Vagina (tissue), 2 donors: ENCODE data around the gene ZNF564. TPM values are rescaled to one million over a fixed set of nuclear protein-coding genes. Genes with fewer than 3 reads are reported as not detected.

ENCODE experiments used
- DNase-seq, 2 donors: peaks; one replicate each; pipeline ENCODE4 v3.0.0-alpha.2; 2017; ENCODE audit errors: extremely low spot score in 2 of 2
- H3K27ac ChIP-seq: fragments of 200-600 bp; sonication (generic); one replicate; pipeline ENCODE4 v1.5.1; 2019
- H3K27me3 ChIP-seq: fragments of 200-600 bp; sonication (generic); one replicate; pipeline ENCODE4 v1.5.1; 2019
- H3K36me3 ChIP-seq, 2 donors: fragments of 200-600 bp; sonication (generic); one replicate each; pipeline ENCODE4 v1.5.1; 2017 to 2019
- H3K4me1 ChIP-seq: fragments of 200-600 bp; sonication (generic); one replicate; pipeline ENCODE4 v1.5.1; 2019
- H3K4me3 ChIP-seq, 2 donors: fragments of 200-600 bp; sonication (generic); 1 replicate in 1 of 2; 2 replicates in 1 of 2; pipeline ENCODE4 v1.5.1; 2016 to 2019
- H3K9me3 ChIP-seq: fragments of 200-600 bp; sonication (generic); one replicate; pipeline ENCODE4 v1.5.1; 2019
- CTCF ChIP-seq, 3 experiments: fragments of 450-650 bp in 2 of 3; fragments of 200-600 bp in 1 of 3; sonication (generic) in 1 of 3; IDR thresholded peaks; one replicate each; pipeline ENCODE4 v1.5.1; 2017 to 2019; ENCODE audit warnings: antibody characterized with exemption in 3 of 3, mild to moderate bottlenecking in 2 of 3, moderate library complexity in 2 of 3
- POLR2A ChIP-seq, 2 donors: fragments of 450-650 bp; IDR thresholded peaks; one replicate each; pipeline ENCODE4 v1.6.1; 2017; ENCODE audit warnings: antibody characterized with exemption in 2 of 2, mild to moderate bottlenecking in 2 of 2, moderate library complexity in 2 of 2
- POLR2AphosphoS5 ChIP-seq, 2 donors: sonication (generic); formaldehyde crosslinking; IDR thresholded peaks; one replicate each; pipeline ENCODE4 v1.9.0; 2017; ENCODE audit warnings: antibody characterized with exemption in 2 of 2, mild to moderate bottlenecking in 2 of 2, low read depth in 1 of 2; ENCODE audit not compliant: insufficient read depth in 1 of 2
- intact Hi-C: fragments of 100-400 bp; cut with DNase I; formaldehyde crosslinking; loops from one replicate; pipeline ENCODE4 v1.15.1; 2023
- small RNA-seq: library from RNA; depleted of rRNA; stranded (forward); fragments of <200 nt; gene quantifications from one replicate; pipeline ENCODE3, GENCODE V24; 2016
- total RNA-seq: library from RNA; depleted of rRNA; stranded (reverse); fragments of >200 nt; gene quantifications from one replicate; pipeline ENCODE4 v1.2.3, GENCODE V29; 2016

ZNF564 gene
- total RNA-seq, 1 donor from 2014 or later: 12.0 TPM

DNA sequence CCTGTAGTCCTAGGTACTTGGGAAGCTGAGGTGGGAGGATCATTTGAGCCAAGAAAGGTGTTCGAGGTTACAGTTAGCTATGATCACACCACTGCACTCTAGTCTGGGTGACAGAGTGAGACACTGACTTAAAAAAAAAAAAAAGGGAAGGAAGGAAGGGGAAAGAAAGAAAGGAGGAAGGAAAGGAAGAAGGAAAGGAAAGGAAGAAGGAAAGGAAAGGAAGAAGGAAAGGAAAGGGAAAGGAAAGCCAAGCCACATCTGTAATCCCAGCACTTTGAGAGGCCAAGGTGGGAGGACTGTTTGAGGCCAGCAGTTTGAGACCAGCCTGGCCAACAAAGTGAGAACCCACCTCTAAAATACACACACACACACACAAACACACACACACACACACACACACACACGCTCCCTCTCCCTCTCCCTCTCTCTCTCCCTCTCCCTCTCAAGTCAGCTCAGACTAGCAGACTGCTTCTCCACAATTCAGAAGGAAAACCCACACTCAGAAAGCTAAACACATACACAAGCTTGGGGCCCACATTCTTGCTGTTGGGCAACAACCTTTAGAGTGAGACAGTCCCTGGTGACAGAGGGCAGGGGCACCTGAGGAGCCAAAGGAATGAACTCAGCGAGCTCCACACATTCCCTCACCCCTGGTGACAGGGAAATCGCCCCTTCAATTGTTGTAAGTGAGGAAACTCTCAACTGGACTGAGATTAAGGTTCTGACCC is 69.3 kb downstream of the ZNF564 start:
- no peaks in the 10 kb centered on the region for H3K9me3 ChIP-seq
- no peaks in the 10 kb centered on the region for H3K36me3 ChIP-seq
- DNase-seq: no peak
- no peaks in the 10 kb centered on the region for H3K27me3 ChIP-seq
- TF ChIP-seq POLR2AphosphoS5 (IDR thresholded peaks at IDR 0.05; ENCODE audit: insufficient read depth in 1 of 2, low read depth in 1 of 2) (no peak), CTCF (IDR thresholded peaks at IDR 0.05) (no peak), POLR2A (IDR thresholded peaks at IDR 0.05) (no peak)
- H3K27ac ChIP-seq: no peak overlapping the region
- no peak overlapping the region for H3K4me3 ChIP-seq
- peaks cover 48% of the 10 kb centered on the region for H3K4me1 ChIP-seq
- intact Hi-C loops: no loop called here

DNA sequence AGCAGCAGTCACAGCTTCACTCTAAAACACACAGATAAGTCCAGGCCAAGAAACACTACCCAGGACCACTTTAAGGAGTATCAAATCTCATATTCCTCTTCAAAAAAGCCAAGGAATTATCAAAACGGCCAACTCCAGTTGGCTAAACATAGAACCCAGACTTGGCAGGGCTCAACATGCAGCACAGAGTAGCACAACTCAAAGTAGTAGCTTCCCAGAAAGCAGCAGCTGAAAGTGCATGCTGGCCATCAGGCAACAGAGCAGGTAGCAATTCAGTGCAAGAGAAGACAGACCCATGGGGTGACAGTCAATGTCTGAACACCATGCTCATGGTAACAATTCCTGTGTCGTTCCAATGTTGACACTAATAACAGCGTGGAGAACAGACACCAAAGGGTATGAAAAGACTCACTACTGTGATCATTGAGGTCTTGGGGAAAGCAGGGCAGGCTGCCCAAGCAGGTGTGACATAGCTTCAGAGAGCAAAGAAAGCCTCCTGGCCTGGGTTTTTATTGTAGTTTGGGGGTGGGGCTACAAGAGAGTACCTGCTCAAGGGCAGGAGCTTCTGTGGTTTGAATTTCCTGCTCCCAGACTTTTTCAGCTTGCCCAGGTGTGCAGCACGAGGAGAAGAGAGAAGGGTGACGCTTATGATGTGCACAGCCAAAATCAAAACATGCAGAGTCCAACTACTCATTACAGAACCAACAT is 72.9 kb downstream of the ZNF564 start:
- Histone ChIP-seq H3K4me1 (peaks cover 34% of the 10 kb centered on the region), H3K9me3 (no peaks in the 10 kb centered on the region), H3K27ac (no peak overlapping the region), H3K36me3 (no peaks in the 10 kb centered on the region), H3K27me3 (no peaks in the 10 kb centered on the region), H3K4me3 (no peak overlapping the region)
- no peak for DNase-seq
- TF ChIP-seq POLR2AphosphoS5 (IDR thresholded peaks at IDR 0.05; ENCODE audit: insufficient read depth in 1 of 2, low read depth in 1 of 2): no peak
- no peak for TF ChIP-seq CTCF (IDR thresholded peaks at IDR 0.05)
- intact Hi-C loops: no loop called here

Small RNAs within 50 kb of the gene (small RNA-seq; reads per million reads assigned to genes)
- gene MTCO1P27: not detected
- not detected for gene PPIAP20

Other genes starting within 250 kb of the ZNF564 start
- 1.5 TPM for gene ZNF563, start 217.8 kb downstream of the ZNF564 start, total RNA-seq
- gene ZNF442, start 185.8 kb downstream of the ZNF564 start, total RNA-seq: 2.2 TPM
- gene ZNF799, start 150.2 kb downstream of the ZNF564 start, total RNA-seq: 3.4 TPM
- gene ZNF443, start 110.5 kb downstream of the ZNF564 start, total RNA-seq: 5.9 TPM
- 3.7 TPM for gene ZNF709, start 66.7 kb downstream of the ZNF564 start, total RNA-seq
- gene ZNF490, start 59.3 kb upstream of the ZNF564 start, total RNA-seq: 4.9 TPM
- 17.9 TPM for gene ZNF791, start 59.4 kb upstream of the ZNF564 start, total RNA-seq
- 49.1 TPM for gene MAN2B1, start 115.3 kb upstream of the ZNF564 start, total RNA-seq
- 8.3 TPM for gene WDR83, start 115.3 kb upstream of the ZNF564 start, total RNA-seq
- gene DHPS, start 130.4 kb upstream of the ZNF564 start, total RNA-seq: 119 TPM
- not detected for gene GNG14, start 136.5 kb upstream of the ZNF564 start, total RNA-seq
- 5.6 TPM for gene FBXW9, start 145.1 kb upstream of the ZNF564 start, total RNA-seq
- gene TNPO2, start 172.4 kb upstream of the ZNF564 start, total RNA-seq: 85.7 TPM
- gene TRIR, start 183.2 kb upstream of the ZNF564 start, total RNA-seq: 227 TPM
- gene GET3, start 186.0 kb upstream of the ZNF564 start, total RNA-seq: 59.9 TPM
- 1.2 TPM for gene BEST2, start 200.3 kb upstream of the ZNF564 start, total RNA-seq
- 65.6 TPM for gene HOOK2, start 224.1 kb upstream of the ZNF564 start, total RNA-seq
- gene JUNB, start 240.0 kb upstream of the ZNF564 start, total RNA-seq: 1,161 TPM